ENCODE measurements around the gene MPPE1.
"Not testable (repeated sequence)": the region's sequence is repeated elsewhere in the genome, so short reads cannot be mapped to it uniquely, and the experiment has no call there.

MPPE1 gene

GRCh38 chr18:11925800-11926481, 17.8 kb upstream of the MPPE1 start:
- no peak for DNase-seq

- DNase-seq = no peak
Measured at GRCh38 chr18:11923450-11923849, 15.3 kb upstream of the MPPE1 start.

GRCh38 chr18:11919522-11919921, 11.4 kb upstream of the MPPE1 start:
- not testable (repeated sequence) for DNase-seq

- DNase-seq = not testable (repeated sequence)
Measured at GRCh38 chr18:11916880-11917279, 8.8 kb upstream of the MPPE1 start.

GRCh38 chr18:11909591-11910026, 1.5 kb upstream of the MPPE1 start:
- DNase-seq = no peak

GRCh38 chr18:11909061-11909455, 941 bp upstream of the MPPE1 start:
- DNase-seq = peak; percentile 25

- no peak for DNase-seq
Measured at GRCh38 chr18:11906926-11907874, 917 bp downstream of the MPPE1 start.

- no peak for DNase-seq
Measured at GRCh38 chr18:11906176-11906575, 1.9 kb downstream of the MPPE1 start.

- DNase-seq = no peak
Measured at GRCh38 chr18:11905613-11906012, 2.5 kb downstream of the MPPE1 start.

- DNase-seq = no peak
Measured at GRCh38 chr18:11902522-11903292, 5.4 kb downstream of the MPPE1 start.

GRCh38 chr18:11901826-11902438, 6.2 kb downstream of the MPPE1 start:
- no peak for DNase-seq

- DNase-seq = no peak
Measured at GRCh38 chr18:11899063-11899462, 9.1 kb downstream of the MPPE1 start.

GRCh38 chr18:11897781-11898180, 10.3 kb downstream of the MPPE1 start:
- no peak for DNase-seq

GRCh38 chr18:11892438-11892837, 15.7 kb downstream of the MPPE1 start:
- not testable (repeated sequence) for DNase-seq

GRCh38 chr18:11891737-11892136, 16.4 kb downstream of the MPPE1 start:
- DNase-seq = no peak

- no peak for DNase-seq
Measured at GRCh38 chr18:11889284-11889683, 18.8 kb downstream of the MPPE1 start.

GRCh38 chr18:11888726-11889125, 19.4 kb downstream of the MPPE1 start:
- DNase-seq = no peak

GRCh38 chr18:11887328-11888128, 20.6 kb downstream of the MPPE1 start:
- no peak for DNase-seq

GRCh38 chr18:11886577-11887110, 21.5 kb downstream of the MPPE1 start:
- DNase-seq = no peak

- no peak for DNase-seq
Measured at GRCh38 chr18:11885278-11885947, 22.7 kb downstream of the MPPE1 start.

Measured in RPMI8226 (cell line).